GM12874 (cell line): ENCODE data around the gene SLC23A2.

Experiments
- CTCF ChIP-seq: IDR thresholded peaks from 2 replicates; pipeline ENCODE4 v1.5.1; 2011; ENCODE audit warnings: low read depth, mild to moderate bottlenecking, control low read depth, low read length, moderate library complexity; ENCODE audit not compliant: insufficient read depth

The SLC23A2 gene

GRCh38 chr20:4880051-4880450 is 121.3 kb downstream of the SLC23A2 start:
- no peak for TF ChIP-seq CTCF

GRCh38 chr20:4876731-4877130 is 124.6 kb downstream of the SLC23A2 start:
- no peak for TF ChIP-seq CTCF

- no peak for TF ChIP-seq CTCF
Measured at GRCh38 chr20:4876301-4876700, 125.0 kb downstream of the SLC23A2 start.

DNA sequence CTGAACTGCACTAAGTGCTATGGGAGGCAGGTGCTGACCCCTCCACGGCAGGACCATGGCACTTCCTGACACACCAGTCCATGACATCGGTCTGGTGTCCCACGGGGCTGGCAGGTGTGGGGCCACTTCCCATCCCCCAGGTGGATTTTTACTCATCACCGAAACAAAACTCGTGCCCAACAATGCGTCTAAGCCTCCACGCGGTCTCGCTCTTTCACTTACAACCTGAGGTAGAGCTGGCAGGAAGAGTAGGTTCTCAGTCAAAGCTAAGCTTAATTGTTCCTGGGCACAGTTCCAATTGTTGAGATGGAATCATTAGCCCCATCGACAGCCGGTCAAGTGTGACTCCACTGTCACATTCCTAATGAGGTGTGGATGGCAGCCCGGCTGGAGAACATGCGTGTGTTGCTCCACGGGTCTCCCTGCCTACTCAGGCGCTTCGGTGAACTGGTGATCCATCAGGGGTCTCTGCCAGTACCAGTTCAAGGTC is 125.7 kb downstream of the SLC23A2 start:
- no peak for TF ChIP-seq CTCF

DNA sequence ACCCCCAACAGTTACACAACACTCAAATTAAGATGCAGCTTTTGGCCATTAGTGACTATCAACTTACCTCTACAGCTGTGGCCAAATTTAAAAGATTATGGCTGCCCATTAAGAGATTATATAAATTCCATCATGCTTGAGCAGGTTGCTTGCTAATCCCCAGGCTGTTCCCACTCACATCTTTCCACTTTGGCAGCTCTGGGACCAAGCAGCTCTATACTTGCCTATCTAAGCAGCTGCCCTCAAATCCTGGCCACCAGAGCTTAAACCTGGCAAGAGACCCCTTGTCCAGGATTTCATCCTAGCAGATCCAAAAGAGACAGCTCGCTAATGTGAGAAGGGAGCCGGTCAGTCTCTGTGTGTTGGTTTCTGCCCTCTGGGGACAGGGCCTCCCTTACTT is 127.9 kb downstream of the SLC23A2 start:
- TF ChIP-seq CTCF = no peak

GRCh38 chr20:4871486-4871885 is 129.8 kb downstream of the SLC23A2 start:
- TF ChIP-seq CTCF = no peak

GRCh38 chr20:4870906-4871305 is 130.4 kb downstream of the SLC23A2 start:
- TF ChIP-seq CTCF = no peak
